GM12878 (cell line): ENCODE measurements around the gene OR8J1. TPM values are rescaled to one million over a fixed set of nuclear protein-coding genes. Genes with fewer than 3 reads are reported as not detected.

Experiments
- CUX1 ChIP-seq: IDR thresholded peaks from 2 replicates; pipeline ENCODE4 v1.6.1; 2012; ENCODE audit warnings: improper control_type of control experiment, low read depth, low read length; ENCODE audit not compliant: insufficient replicate concordance
- GATAD2B ChIP-seq: fragments of 450-650 bp; conservative IDR thresholded peaks from 2 replicates; pipeline ENCODE4 v1.6.1; 2017; ENCODE audit warnings: low read depth, mild to moderate bottlenecking, moderate library complexity
- SUZ12 ChIP-seq: fragments of 200-600 bp; sonication (generic); IDR thresholded peaks from one replicate; pipeline ENCODE4 v1.6.1; 2018; ENCODE audit warnings: antibody characterized with exemption, mild to moderate bottlenecking; ENCODE audit not compliant: unreplicated experiment
- ZNF592 ChIP-seq: fragments of 450-650 bp; IDR thresholded peaks from 2 replicates; pipeline ENCODE4 v1.6.1; 2017; ENCODE audit warnings: mild to moderate bottlenecking, moderate library complexity
- polyA plus RNA-seq, 11 experiments: library from polyadenylated mRNA; depleted of rRNA in 4 of 11; unstranded in 6 of 11; stranded (reverse) in 5 of 11; fragments of >200 nt; fragmentation: Nextera tagmentation in 4 of 11; fragmentation: Illumina TruSeq in 1 of 11; extraction: Ambion mirVana in 4 of 11; extraction: Trizol in 1 of 11; gene quantifications; 1 replicate in 1 of 11; 2 replicates in 10 of 11; pipeline versions ENCODE4 v1.2.1 to v1.2.3, GENCODE V29; 2011 to 2016; ENCODE audit warnings: inconsistent platforms in 2 of 11, missing spikeins in 2 of 11, low read depth in 1 of 11
- total RNA-seq, 4 experiments: library from RNA; depleted of rRNA in 3 of 4; stranded (reverse); fragments of >200 nt in 3 of 4; fragmentation: Illumina TruSeq in 1 of 4; extraction: Trizol in 1 of 4; gene quantifications; 2 replicates each; pipeline versions ENCODE4 v1.2.1 to v1.2.3, GENCODE V29; 2013 to 2021

Gene OR8J1
- total and polyA plus RNA-seq, 10 of the 15 experiments (the other 5 are each of a cell fraction or from before 2014, with no cell fraction given) = not detected

- TF ChIP-seq CUX1 = no peak
- TF ChIP-seq SUZ12 = no peak
- no peak for TF ChIP-seq ZNF592
- TF ChIP-seq GATAD2B = no peak
These were observed 21.2 kb downstream of the OR8J1 start, which contains the start of gene OR8U1 (continued) for GRCh38 chr11:56375324-56375723.
